Endothelial cell of umbilical vein (primary cell): ENCODE results near the gene SYTL4. TPM values are rescaled to one million over a fixed set of nuclear protein-coding genes. Genes with fewer than 3 reads are reported as not detected.

Experiments
- BruUV-seq: library from RNA; stranded (reverse); fragments of 400-500 nt; replicated peaks from 2 replicates; lab custom pipeline; 2021; lab: Mats Ljungman, UMichigan
- CTCF ChIA-PET: fragments of 300-600, 350-600 bp; sonication (Branson Sonifier 250); formaldehyde crosslinking; loops from one replicate; lab custom pipeline; 2021; ENCODE audit warnings: antibody characterized with exemption, inconsistent platforms; lab: Charles Lee
- POLR2A ChIA-PET: fragments of 300-600, 350-600 bp; sonication (Branson Sonifier 250); formaldehyde crosslinking; loops from one replicate; lab custom pipeline; 2021; ENCODE audit warnings: antibody characterized with exemption, inconsistent platforms; lab: Charles Lee
- DNase-seq: peaks from one replicate; pipeline ENCODE4 v3.0.0-alpha.2; 2011; ENCODE audit warnings: low read depth, low spot score
- FAIRE-seq: peaks from 2 replicates; lab custom pipeline; 2011; peaks lifted over from hg19 to GRCh38; lab: Jason Lieb, UNC
- H2AFZ ChIP-seq: 2 replicates; pipeline ENCODE4 v1.6.0; 2012; ENCODE audit warnings: low read depth, low read length, control low read depth, inconsistent platforms
- H3K27ac ChIP-seq: 2 replicates; pipeline ENCODE4 v1.5.1; 2011; ENCODE audit warnings: low read depth, mild to moderate bottlenecking, control low read depth, low read length, moderate library complexity; ENCODE audit not compliant: insufficient read depth
- H3K27me3 ChIP-seq, 2 experiments: 2 replicates each; pipeline versions ENCODE4 v1.6.0 to v1.6.1; 2011; ENCODE audit warnings: low read length in 2 of 2, mixed read lengths in 1 of 2; ENCODE audit not compliant: control insufficient read depth in 2 of 2, insufficient read depth in 2 of 2
- H3K36me3 ChIP-seq, 2 experiments: 2 replicates in 1 of 2; 3 replicates in 1 of 2; pipeline ENCODE4 v1.5.1; 2011; ENCODE audit warnings: low read length in 2 of 2, mild to moderate bottlenecking in 1 of 2, moderate library complexity in 1 of 2; ENCODE audit not compliant: control insufficient read depth in 2 of 2, insufficient read depth in 2 of 2; ENCODE audit errors: extremely low read depth in 1 of 2
- H3K4me1 ChIP-seq: 3 replicates; pipeline ENCODE4 v1.5.1; 2011; ENCODE audit warnings: mild to moderate bottlenecking, low read length; ENCODE audit not compliant: control insufficient read depth, insufficient read depth; ENCODE audit errors: extremely low read depth
- H3K4me2 ChIP-seq: 2 replicates; pipeline ENCODE4 v1.6.1; 2011; ENCODE audit warnings: low read length, control low read depth, mixed read lengths; ENCODE audit not compliant: insufficient read depth
- H3K4me3 ChIP-seq, 3 experiments: fragments of 200-600 bp in 1 of 3; sonication (generic), shearing (Covaris generic) in 1 of 3; replicated peaks in 1 of 3; 2 replicates each; pipeline ENCODE4 v1.5.1; 2011 to 2016; ENCODE audit warnings: control low read depth in 3 of 3, low read length in 3 of 3, mild to moderate bottlenecking in 2 of 3, inconsistent platforms in 1 of 3, low read depth in 1 of 3, moderate library complexity in 1 of 3; ENCODE audit not compliant: insufficient read depth in 1 of 3
- H3K79me2 ChIP-seq: 2 replicates; pipeline ENCODE4 v1.6.0; 2012; ENCODE audit warnings: low read length, inconsistent platforms; ENCODE audit not compliant: control insufficient read depth, insufficient read depth
- H3K9ac ChIP-seq: replicated peaks from 2 replicates; pipeline ENCODE3; 2011; ENCODE audit warnings: low read length, control low read depth; ENCODE audit not compliant: insufficient read depth; ENCODE audit errors: extremely low read depth
- H3K9me1 ChIP-seq: replicated peaks from 3 replicates; pipeline ENCODE4 v1.6.0; 2011; ENCODE audit warnings: mild to moderate bottlenecking, low read length; ENCODE audit not compliant: control insufficient read depth, insufficient read depth; ENCODE audit errors: extremely low read depth
- H3K9me3 ChIP-seq: replicated peaks from 2 replicates; pipeline ENCODE4 v1.5.1; 2012; ENCODE audit warnings: low read length, inconsistent platforms; ENCODE audit not compliant: control insufficient read depth, insufficient read depth
- H4K20me1 ChIP-seq: replicated peaks from 2 replicates; pipeline ENCODE3; 2011; ENCODE audit warnings: mild to moderate bottlenecking, low read length; ENCODE audit not compliant: control insufficient read depth, insufficient read depth; ENCODE audit errors: extremely low read depth
- CTCF ChIP-seq, 2 donors: IDR thresholded peaks; 1 replicate in 1 of 2; 2 replicates in 1 of 2; pipeline ENCODE4 v1.5.1; 2011; ENCODE audit warnings: low read length in 2 of 2, mild to moderate bottlenecking in 2 of 2, moderate library complexity in 2 of 2, control low read depth in 1 of 2, inconsistent platforms in 1 of 2, low read depth in 1 of 2; ENCODE audit not compliant: insufficient read depth in 1 of 2; ENCODE audit errors: extremely low read depth in 1 of 2
- EZH2 ChIP-seq: IDR thresholded peaks from 2 replicates; pipeline ENCODE4 v1.6.1; 2012; ENCODE audit warnings: borderline replicate concordance, low read depth, mild to moderate bottlenecking, moderate library complexity, low read length, inconsistent platforms; ENCODE audit not compliant: severe bottlenecking
- FOS ChIP-seq: IDR thresholded peaks from 2 replicates; pipeline ENCODE4 v1.6.1; 2011; ENCODE audit warnings: mild to moderate bottlenecking, low read length, moderate library complexity, borderline replicate concordance; ENCODE audit not compliant: insufficient read depth
- GATA2 ChIP-seq: IDR thresholded peaks from 2 replicates; pipeline ENCODE4 v1.7.0; 2011; ENCODE audit warnings: low read depth, mild to moderate bottlenecking, moderate library complexity, mixed read lengths, low read length; ENCODE audit not compliant: insufficient read length, insufficient read depth
- JUN ChIP-seq: IDR thresholded peaks from 2 replicates; pipeline ENCODE4 v1.6.1; 2011; ENCODE audit warnings: borderline replicate concordance, low read depth; ENCODE audit not compliant: insufficient read length, insufficient read depth
- MAX ChIP-seq: IDR thresholded peaks from 2 replicates; pipeline ENCODE4 v1.6.1; 2011; ENCODE audit not compliant: insufficient read depth, insufficient read length
- MYC ChIP-seq: IDR thresholded peaks from one replicate; pipeline ENCODE4 v1.6.1; 2011; ENCODE audit warnings: mild to moderate bottlenecking, low read depth, low read length
- POLR2A ChIP-seq: IDR thresholded peaks from 2 replicates; pipeline ENCODE4 v1.6.1; 2012; ENCODE audit warnings: low read depth, mild to moderate bottlenecking, control low read depth, low read length
- POLR2AphosphoS5 ChIP-seq: IDR thresholded peaks from 2 replicates; pipeline ENCODE4 v1.6.1; 2012; ENCODE audit warnings: low read depth, mild to moderate bottlenecking, control low read depth, low read length, moderate library complexity; ENCODE audit not compliant: insufficient read depth
- dilution Hi-C: fragments of 300-500 bp; cut with MboI; formaldehyde crosslinking; loops from one replicate; pipeline ENCODE4 v1.15.0; 2019; ENCODE audit warnings: low sequenced_read_pairs; ENCODE audit not compliant: extremely low pct_ligation_motif_present
- intact Hi-C: fragments of 100-400 bp; cut with micrococcal nuclease; formaldehyde crosslinking; loops from one replicate; pipeline ENCODE4 v1.10.0; 2022
- polyA plus RNA-seq, 4 experiments: library from polyadenylated mRNA; depleted of rRNA in 3 of 4; stranded (reverse) in 3 of 4; unstranded in 1 of 4; fragments of >200 nt; gene quantifications; 2 replicates each; pipeline versions ENCODE4 v1.2.1 to v1.2.3, GENCODE V29; 2011 to 2012; ENCODE audit warnings: missing spikeins in 1 of 4
- total RNA-seq: library from RNA; stranded (reverse); gene quantifications from 2 replicates; pipeline ENCODE4 v1.2.3, GENCODE V29; 2021

The SYTL4 gene
- total and polyA plus RNA-seq, 2 donors (not counting 3 experiments of a cell fraction or from before 2014, with no cell fraction given), result 25.6 to 44.1 TPM

- Histone ChIP-seq H2AFZ (peak overlapping the region; percentile 83), H3K9me1 (no peaks in the 10 kb centered on the region), H3K27ac (peak overlapping the region; percentile 78), H4K20me1 (no peaks in the 10 kb centered on the region), H3K79me2 (peaks cover 3% of the 10 kb centered on the region), H3K27me3 (no peaks in the 10 kb centered on the region), H3K4me3 (peak overlapping the region; percentile 69 to 86 (median 81)), H3K9ac (peak overlapping the region; percentile 97), H3K4me2 (peak overlapping the region; percentile 86), H3K36me3 (peaks cover 0 to 2% of the 10 kb centered on the region in 2 experiments), H3K9me3 (no peaks in the 10 kb centered on the region), H3K4me1 (peaks cover 4% of the 10 kb centered on the region)
- no peak for DNase-seq
- dilution Hi-C loops (no loop called here), intact Hi-C loops (loop anchor here (1.0 to 2.0 kb wide), 2 partner anchors 8 to 21 kb away; partner anchors contain the start of gene SRPX2)
- POLR2A ChIA-PET, result interaction anchor here (1.4 kb wide), 1 partner anchor 14 kb away, joined by 5 read pairs; no protein-coding TSS in a partner anchor
- peak; percentile 48 for FAIRE-seq
- BruUV-seq, result no TSS peak
- TF ChIP-seq POLR2A (no peak), MAX (no peak), MYC (no peak), JUN (no peak), CTCF (IDR thresholded peaks at IDR 0.05; ENCODE audit: extremely low read depth in 1 of 2, insufficient read depth in 1 of 2, low read depth in 1 of 2, low read length in 2 of 2) (no peak), GATA2 (no peak), POLR2AphosphoS5 (no peak), EZH2 (no peak), FOS (no peak)
- CTCF ChIA-PET, result interaction anchor here (0.7 to 2.7 kb wide), 13 partner anchors 9 to 188 kb away, joined by 3 to 48 read pairs (median 7); no protein-coding TSS in a partner anchor
Measured at GRCh38 chrX:100635989-100636320, 96.0 kb downstream of the SYTL4 start.
